IMR-90 (cell line): ENCODE results near the gene METRNL. TPM values are rescaled to one million over a fixed set of nuclear protein-coding genes. Genes with fewer than 3 reads are reported as not detected.

ENCODE experiments used
- ATAC-seq: fragments of 200-7000 bp; cut with Tn5 transposase; 2 replicates; pipeline ENCODE4 v1.9.1; 2020; ENCODE audit warnings: low read depth, mild to moderate bottlenecking, moderate library complexity
- BruUV-seq: library from RNA; stranded (reverse); fragments of 400-500 nt; replicated peaks from 2 replicates; lab custom pipeline; 2021; lab: Mats Ljungman, UMichigan
- CTCF ChIA-PET: fragments of 300-600 bp; formaldehyde crosslinking; extraction: SDS; loops from one replicate; lab custom pipeline; 2021; ENCODE audit warnings: antibody characterized with exemption; lab: Yijun Ruan, JAX
- POLR2A ChIA-PET: fragments of 300-600 bp; sonication (Branson Sonifier 250); formaldehyde crosslinking; loops from one replicate; lab custom pipeline; 2022; ENCODE audit warnings: antibody characterized with exemption; ENCODE audit not compliant: unreplicated experiment; lab: Charles Lee
- DNase-seq: peaks from one replicate; pipeline ENCODE4 v3.0.0; 2013
- H2AFZ ChIP-seq: replicated peaks from 2 replicates; pipeline ENCODE3; 2013; ENCODE audit warnings: low read length, mild to moderate bottlenecking; ENCODE audit not compliant: poor library complexity
- H2AK5ac ChIP-seq: 2 replicates; pipeline ENCODE4 v1.6.1; 2013; ENCODE audit warnings: low read depth, low read length, inconsistent platforms
- H2AK9ac ChIP-seq: replicated peaks from 2 replicates; pipeline ENCODE3; 2013; ENCODE audit warnings: mild to moderate bottlenecking, low read depth, low read length, moderate library complexity; ENCODE audit not compliant: poor library complexity
- H2BK120ac ChIP-seq: 2 replicates; pipeline ENCODE4 v1.6.1; 2013; ENCODE audit warnings: low read depth, low read length, inconsistent platforms
- H2BK15ac ChIP-seq: 3 replicates; pipeline ENCODE4 v1.6.1; 2013; ENCODE audit warnings: low read depth, low read length, inconsistent platforms
- H2BK20ac ChIP-seq: 2 replicates; pipeline ENCODE4 v1.6.1; 2013; ENCODE audit warnings: low read depth, mild to moderate bottlenecking, inconsistent platforms, low read length, moderate library complexity
- H2BK5ac ChIP-seq: 2 replicates; pipeline ENCODE4 v1.6.1; 2013; ENCODE audit warnings: mild to moderate bottlenecking, low read depth, low read length, inconsistent platforms; ENCODE audit not compliant: poor library complexity, severe bottlenecking
- H3K14ac ChIP-seq: replicated peaks from 2 replicates; pipeline ENCODE4 v1.6.1; 2013; ENCODE audit warnings: low read depth, low read length, inconsistent platforms
- H3K18ac ChIP-seq: 2 replicates; pipeline ENCODE4 v1.6.1; 2013; ENCODE audit warnings: low read depth, low read length, control low read depth
- H3K23ac ChIP-seq: 2 replicates; pipeline ENCODE4 v1.6.1; 2013; ENCODE audit warnings: low read depth, low read length, inconsistent platforms
- H3K27ac ChIP-seq: 2 replicates; pipeline ENCODE4 v1.5.1; 2013; ENCODE audit warnings: mild to moderate bottlenecking, control low read depth, low read length; ENCODE audit not compliant: insufficient read depth
- H3K27me3 ChIP-seq: 2 replicates; pipeline ENCODE4 v1.6.1; 2013; ENCODE audit warnings: low read length; ENCODE audit not compliant: control insufficient read depth, insufficient read depth
- H3K36me3 ChIP-seq: 2 replicates; pipeline ENCODE4 v1.6.1; 2013; ENCODE audit warnings: low read length, mixed read lengths; ENCODE audit not compliant: control insufficient read depth, insufficient read depth
- H3K4ac ChIP-seq: 2 replicates; pipeline ENCODE4 v1.6.1; 2013; ENCODE audit warnings: low read depth, low read length, inconsistent platforms
- H3K4me1 ChIP-seq: 2 replicates; pipeline ENCODE4 v1.6.1; 2013; ENCODE audit warnings: low read length, mixed read lengths; ENCODE audit not compliant: control insufficient read depth, insufficient read depth
- H3K4me2 ChIP-seq: 2 replicates; pipeline ENCODE4 v1.6.1; 2013; ENCODE audit warnings: low read depth, mild to moderate bottlenecking, control low read depth, low read length, moderate library complexity
- H3K4me3 ChIP-seq: 2 replicates; pipeline ENCODE4 v1.5.1; 2013; ENCODE audit warnings: low read depth, mild to moderate bottlenecking, control low read depth, low read length, moderate library complexity; ENCODE audit not compliant: insufficient read depth
- H3K56ac ChIP-seq: 2 replicates; pipeline ENCODE4 v1.6.1; 2013; ENCODE audit warnings: low read length, inconsistent platforms; ENCODE audit not compliant: insufficient read depth; ENCODE audit errors: extremely low read depth
- H3K79me1 ChIP-seq, 2 experiments: 2 replicates each; pipeline ENCODE4 v1.6.1; 2013; ENCODE audit warnings: low read length in 2 of 2, inconsistent platforms in 1 of 2, low read depth in 1 of 2
- H3K9ac ChIP-seq: 2 replicates; pipeline ENCODE4 v1.6.1; 2013; ENCODE audit warnings: low read depth, low read length, control low read depth
- H3K9me1 ChIP-seq: 2 replicates; pipeline ENCODE4 v1.6.1; 2013; ENCODE audit warnings: low read length, inconsistent platforms; ENCODE audit not compliant: insufficient read depth
- H3K9me3 ChIP-seq: 2 replicates; pipeline ENCODE4 v1.6.1; 2013; ENCODE audit warnings: low read length; ENCODE audit not compliant: control insufficient read depth, insufficient read depth
- H4K20me1 ChIP-seq: 2 replicates; pipeline ENCODE4 v1.6.1; 2013; ENCODE audit warnings: low read length, inconsistent platforms; ENCODE audit not compliant: insufficient read depth
- H4K5ac ChIP-seq: 2 replicates; pipeline ENCODE4 v1.6.1; 2013; ENCODE audit warnings: mild to moderate bottlenecking, low read depth, low read length, control low read depth
- H4K8ac ChIP-seq, 2 experiments: 2 replicates each; pipeline ENCODE4 v1.6.1; 2013; ENCODE audit warnings: low read depth in 2 of 2, low read length in 2 of 2, control low read depth in 1 of 2, inconsistent platforms in 1 of 2
- H4K91ac ChIP-seq: 2 replicates; pipeline ENCODE4 v1.6.1; 2013; ENCODE audit warnings: low read depth, low read length, inconsistent platforms; ENCODE audit not compliant: insufficient read depth
- BHLHE40 ChIP-seq: fragments of 150-350 bp; IDR thresholded peaks from 2 replicates; pipeline ENCODE4 v1.6.1; 2016; ENCODE audit warnings: mild to moderate bottlenecking, low read depth, low read length
- CEBPB ChIP-seq: IDR thresholded peaks from 2 replicates; pipeline ENCODE4 v1.6.1; 2012; ENCODE audit warnings: low read depth, low read length, improper control_type of control experiment
- CHD1 ChIP-seq: IDR thresholded peaks from 2 replicates; pipeline ENCODE4 v1.6.1; 2012; ENCODE audit warnings: low read depth, low read length, improper control_type of control experiment
- CTCF ChIP-seq: conservative IDR thresholded peaks from 2 replicates; pipeline ENCODE4 v1.5.1; 2012; ENCODE audit warnings: mild to moderate bottlenecking, low read depth, low read length, improper control_type of control experiment
- MAZ ChIP-seq: IDR thresholded peaks from 2 replicates; pipeline ENCODE4 v1.6.1; 2012; ENCODE audit warnings: low read depth, mild to moderate bottlenecking, low read length, improper control_type of control experiment, moderate library complexity, borderline replicate concordance
- MXI1 ChIP-seq: IDR thresholded peaks from 2 replicates; pipeline ENCODE4 v1.6.1; 2012; ENCODE audit warnings: low read depth, mild to moderate bottlenecking, low read length, moderate library complexity, borderline replicate concordance
- RCOR1 ChIP-seq: IDR thresholded peaks from 2 replicates; pipeline ENCODE4 v1.6.1; 2012; ENCODE audit warnings: mild to moderate bottlenecking, low read length, improper control_type of control experiment; ENCODE audit not compliant: insufficient replicate concordance
- RFX5 ChIP-seq: IDR thresholded peaks from 2 replicates; pipeline ENCODE4 v1.8.0; 2012; ENCODE audit warnings: low read depth, mild to moderate bottlenecking, low read length, moderate library complexity
- SMC3 ChIP-seq: fragments of 150-350 bp; IDR thresholded peaks from 2 replicates; pipeline ENCODE4 v1.6.1; 2016; ENCODE audit warnings: low read depth, mild to moderate bottlenecking, antibody characterized with exemption, low read length, moderate library complexity
- WGBS, 2 experiments: methylation state at CpG; one replicate each; pipeline versions ENCODE4 v1.1.5 to v1.1.7; 2013; ENCODE audit warnings: missing lambda C conversion rate in 2 of 2; ENCODE audit not compliant: insufficient read length in 1 of 2; ENCODE audit errors: extremely low coverage in 2 of 2; 5-methylcytosine and 5-hydroxymethylcytosine counted together
- dilution Hi-C: fragments of 300-500 bp; cut with HindIII; formaldehyde crosslinking; loops from one replicate; pipeline ENCODE4 v1.14.3; 2018; ENCODE audit warnings: low sequenced_read_pairs; ENCODE audit not compliant: unreplicated experiment
- in situ Hi-C: fragments of 300-500 bp; cut with MboI; formaldehyde crosslinking; loops from 3 replicates; pipeline ENCODE4 v1.14.3; 2019; ENCODE audit warnings: low sequenced_read_pairs, inconsistent platforms, mixed read lengths
- intact Hi-C: fragments of 100-400 bp; cut with micrococcal nuclease; formaldehyde crosslinking; loops from 2 replicates; pipeline ENCODE4 v1.10.0; 2022
- polyA plus RNA-seq, 3 experiments: library from polyadenylated mRNA; depleted of rRNA; stranded (reverse); fragments of >200 nt; gene quantifications; 2 replicates each; pipeline ENCODE4 v1.2.3, GENCODE V29; 2012; ENCODE audit warnings: low replicate concordance in 1 of 3
- total RNA-seq: library from RNA; depleted of rRNA; stranded (reverse); fragments of >200 nt; gene quantifications from 2 replicates; pipeline ENCODE4 v1.2.3, GENCODE V29; 2012

The METRNL gene
- total and polyA plus RNA-seq, 2 of the 4 experiments (the other 2 are of a cell fraction) = 17.9 to 48.2 TPM

- H3K27me3 ChIP-seq = peaks cover 9% of the 10 kb centered on the region; the same call in 1 of the 2 replicates
- no peak overlapping the region for H2BK20ac ChIP-seq
- ChIA-PET POLR2A (no interaction called here), CTCF (no interaction called here)
- no peak overlapping the region for H2AK5ac ChIP-seq
- H3K18ac ChIP-seq = no peak overlapping the region
- no peak for TF ChIP-seq RFX5
- no peak for TF ChIP-seq MAZ
- no peak for TF ChIP-seq CEBPB
- TF ChIP-seq SMC3 = no peak
- TF ChIP-seq CHD1 = no peak
- no peak for TF ChIP-seq CTCF
- TF ChIP-seq RCOR1 = no peak
- TF ChIP-seq MXI1 = no peak
- no peak for TF ChIP-seq BHLHE40
- peaks cover 3% of the 10 kb centered on the region; the same call in 1 of the 2 replicates for H3K9me1 ChIP-seq
- no peak overlapping the region for H3K23ac ChIP-seq
- H3K36me3 ChIP-seq = peaks cover 1% of the 10 kb centered on the region; the same call in 1 of the 2 replicates
- no peak overlapping the region for H4K5ac ChIP-seq
- H4K8ac ChIP-seq = no peak overlapping the region
- H2AFZ ChIP-seq = no peak overlapping the region
- BruUV-seq = no TSS peak
- H4K20me1 ChIP-seq = peaks cover 8% of the 10 kb centered on the region
- H3K4me3 ChIP-seq = no peak overlapping the region
- H2BK5ac ChIP-seq = no peak overlapping the region
- dilution Hi-C loops = no loop called here
- H3K27ac ChIP-seq = no peak overlapping the region
- no peak for ATAC-seq
- no peak overlapping the region for H2BK15ac ChIP-seq
- no peak overlapping the region for H3K56ac ChIP-seq
- no peak overlapping the region for H4K91ac ChIP-seq
- H3K9me3 ChIP-seq = no peaks in the 10 kb centered on the region
- intact Hi-C loops = no loop called here
- in situ Hi-C loops = no loop called here
- H3K79me1 ChIP-seq = peaks cover 0 to 7% of the 10 kb centered on the region in 2 experiments; a peak in 2 of 4 replicates
- H2AK9ac ChIP-seq = no peak overlapping the region
- H3K4ac ChIP-seq = no peak overlapping the region
- no peak for DNase-seq
- 40% methylated on average over 2 of the region's 6 CpGs; no CpG with 5 or more reads in 1 of the 2 experiments for WGBS, 2 experiments
- peaks cover 9% of the 10 kb centered on the region for H3K4me1 ChIP-seq
- H3K14ac ChIP-seq = no peak overlapping the region
- no peak overlapping the region for H3K9ac ChIP-seq
- no peak overlapping the region for H3K4me2 ChIP-seq
- no peak overlapping the region for H2BK120ac ChIP-seq
Measured at GRCh38 chr17:83076938-83077337, 2.5 kb upstream of the METRNL start.
